Mesendoderm (in vitro differentiated cells): ENCODE measurements around the gene TEKT2.
A peak's percentile ranks its signal among the peaks of the same experiment; 100 is the strongest.

Source experiments
- DNase-seq: peaks from one replicate; pipeline ENCODE4 v3.0.0; 2013
- H2AK5ac ChIP-seq: 2 replicates; pipeline ENCODE4 v1.6.1; 2013; ENCODE audit warnings: low read length, inconsistent platforms
- H2BK120ac ChIP-seq: 2 replicates; pipeline ENCODE4 v1.6.1; 2013; ENCODE audit warnings: low read depth, mild to moderate bottlenecking, low read length, moderate library complexity, mixed read lengths
- H2BK15ac ChIP-seq: replicated peaks from 2 replicates; pipeline ENCODE4 v1.6.1; 2013; ENCODE audit warnings: low read depth, mild to moderate bottlenecking, moderate library complexity
- H2BK5ac ChIP-seq: 2 replicates; pipeline ENCODE4 v1.6.1; 2013; ENCODE audit warnings: low read length, inconsistent platforms
- H3K18ac ChIP-seq: 2 replicates; pipeline ENCODE4 v1.6.1; 2013; ENCODE audit warnings: mild to moderate bottlenecking, low read length, mixed read lengths
- H3K23ac ChIP-seq: one replicate; pipeline ENCODE4 v1.6.1; 2013; ENCODE audit warnings: low read length
- H3K27ac ChIP-seq: 2 replicates; pipeline ENCODE4 v1.5.1; 2013; ENCODE audit warnings: low read depth, mild to moderate bottlenecking, inconsistent platforms, low read length, moderate library complexity
- H3K27me3 ChIP-seq: 2 replicates; pipeline ENCODE4 v1.6.1; 2013; ENCODE audit warnings: low read length, control low read depth, mild to moderate bottlenecking, inconsistent platforms; ENCODE audit not compliant: insufficient read depth, poor library complexity
- H3K36me3 ChIP-seq: 2 replicates; pipeline ENCODE4 v1.6.1; 2013; ENCODE audit warnings: low read length, inconsistent platforms; ENCODE audit not compliant: control insufficient read depth, insufficient read depth
- H3K4ac ChIP-seq: one replicate; pipeline ENCODE4 v1.6.1; 2013; ENCODE audit warnings: low read depth, mild to moderate bottlenecking, low read length, moderate library complexity
- H3K4me1 ChIP-seq: 2 replicates; pipeline ENCODE4 v1.6.1; 2013; ENCODE audit warnings: low read depth, low read length, inconsistent platforms; ENCODE audit not compliant: control insufficient read depth
- H3K4me2 ChIP-seq: 2 replicates; pipeline ENCODE4 v1.6.1; 2013; ENCODE audit warnings: low read length
- H3K4me3 ChIP-seq: 2 replicates; pipeline ENCODE4 v1.5.1; 2013; ENCODE audit warnings: mild to moderate bottlenecking, low read length
- H3K56ac ChIP-seq: one replicate; pipeline ENCODE4 v1.6.1; 2013; ENCODE audit warnings: low read length
- H3K79me1 ChIP-seq: 2 replicates; pipeline ENCODE4 v1.6.1; 2013; ENCODE audit warnings: low read length, inconsistent platforms
- H3K79me2 ChIP-seq: 2 replicates; pipeline ENCODE4 v1.6.1; 2013; ENCODE audit warnings: mild to moderate bottlenecking, low read length; ENCODE audit not compliant: control insufficient read depth, insufficient read depth
- H3K9ac ChIP-seq: 2 replicates; pipeline ENCODE4 v1.6.1; 2013; ENCODE audit warnings: low read length, inconsistent platforms
- H4K5ac ChIP-seq: one replicate; pipeline ENCODE4 v1.6.1; 2013; ENCODE audit warnings: low read length
- H4K8ac ChIP-seq: one replicate; pipeline ENCODE4 v1.6.1; 2013; ENCODE audit warnings: low read depth, mild to moderate bottlenecking, control low read depth, low read length, moderate library complexity
- whole genome bisulfite sequencing: extraction: QIAGEN DNeasy Blood & Tissue Kit; methylation state at CpG from one replicate; pipeline ENCODE4 v1.1.7; 2013; ENCODE audit warnings: low lambda C conversion rate, missing lambda C conversion rate; ENCODE audit not compliant: insufficient coverage; ENCODE audit errors: extremely low coverage; 5-methylcytosine and 5-hydroxymethylcytosine counted together

TEKT2 gene

GRCh38 chr1:36055706-36056105 lies 28.2 kb upstream of the TEKT2 start:
- H3K9ac ChIP-seq = no peak overlapping the region
- WGBS = no CpG with 5 or more reads among the region's 5 CpGs
- H3K18ac ChIP-seq = no peak overlapping the region

GRCh38 chr1:36062315-36062714 lies 21.6 kb upstream of the TEKT2 start:
- Histone ChIP-seq H4K8ac (no peak overlapping the region), H3K23ac (no peak overlapping the region), H2BK120ac (no peak overlapping the region), H2BK5ac (no peak overlapping the region), H3K4ac (no peak overlapping the region), H3K4me2 (no peak overlapping the region), H2AK5ac (no peak overlapping the region), H3K56ac (no peak overlapping the region), H2BK15ac (no peak overlapping the region), H3K9ac (no peak overlapping the region), H3K79me2 (no peaks in the 10 kb centered on the region), H3K27ac (no peak overlapping the region), H4K5ac (no peak overlapping the region), H3K36me3 (no peaks in the 10 kb centered on the region), H3K4me1 (no peaks in the 10 kb centered on the region), H3K18ac (no peak overlapping the region), H3K79me1 (no peaks in the 10 kb centered on the region), H3K4me3 (no peak overlapping the region), H3K27me3 (no peaks in the 10 kb centered on the region)
- DNase-seq = no peak
- WGBS = no CpG with 5 or more reads among the region's 1 CpG

More at GRCh38 chr1:36055706-36056105, 28.2 kb upstream of the TEKT2 start:
- Histone ChIP-seq H3K56ac (no peak overlapping the region), H3K4me2 (no peak overlapping the region), H3K79me2 (no peaks in the 10 kb centered on the region), H3K36me3 (no peaks in the 10 kb centered on the region), H4K8ac (no peak overlapping the region), H2BK120ac (no peak overlapping the region), H3K79me1 (no peaks in the 10 kb centered on the region), H2BK15ac (no peak overlapping the region), H3K27ac (no peak overlapping the region), H2AK5ac (no peak overlapping the region), H3K4ac (no peak overlapping the region), H3K27me3 (no peaks in the 10 kb centered on the region), H3K4me3 (no peak overlapping the region), H3K23ac (no peak overlapping the region), H2BK5ac (no peak overlapping the region), H4K5ac (no peak overlapping the region), H3K4me1 (no peaks in the 10 kb centered on the region)
- no peak for DNase-seq

- no peak overlapping the region for H3K4ac ChIP-seq
- DNase-seq = no peak
- H3K79me2 ChIP-seq = no peaks in the 10 kb centered on the region
- H3K23ac ChIP-seq = no peak overlapping the region
- no peak overlapping the region for H3K18ac ChIP-seq
- no peak overlapping the region for H2BK15ac ChIP-seq
- no peaks in the 10 kb centered on the region for H3K27me3 ChIP-seq
- no peaks in the 10 kb centered on the region for H3K4me1 ChIP-seq
- no peak overlapping the region for H3K9ac ChIP-seq
- no peak overlapping the region for H4K5ac ChIP-seq
- no peaks in the 10 kb centered on the region for H3K36me3 ChIP-seq
- H3K4me2 ChIP-seq = no peak overlapping the region
- no peak overlapping the region for H2BK5ac ChIP-seq
- no peak overlapping the region for H2AK5ac ChIP-seq
- H3K4me3 ChIP-seq = no peak overlapping the region
- no peak overlapping the region for H3K27ac ChIP-seq
- H3K56ac ChIP-seq = no peak overlapping the region
- no peak overlapping the region for H2BK120ac ChIP-seq
- no peak overlapping the region for H4K8ac ChIP-seq
- H3K79me1 ChIP-seq = no peaks in the 10 kb centered on the region
Observed at GRCh38 chr1:36067871-36068270, 16.0 kb upstream of the TEKT2 start.

GRCh38 chr1:36068866-36069265 lies 15.0 kb upstream of the TEKT2 start:
- no peak overlapping the region for H3K23ac ChIP-seq
- no peak overlapping the region for H3K4me3 ChIP-seq
- no peak overlapping the region for H4K8ac ChIP-seq
- peak; percentile 87 for DNase-seq
- H3K27me3 ChIP-seq = no peaks in the 10 kb centered on the region
- no peak overlapping the region for H3K27ac ChIP-seq
- H3K36me3 ChIP-seq = no peaks in the 10 kb centered on the region
- H3K9ac ChIP-seq = no peak overlapping the region
- no peak overlapping the region for H2BK5ac ChIP-seq
- H3K56ac ChIP-seq = no peak overlapping the region
- H3K4ac ChIP-seq = no peak overlapping the region
- no peak overlapping the region for H4K5ac ChIP-seq
- no peak overlapping the region for H2AK5ac ChIP-seq
- no peak overlapping the region for H3K18ac ChIP-seq
- H3K79me2 ChIP-seq = no peaks in the 10 kb centered on the region
- no peaks in the 10 kb centered on the region for H3K4me1 ChIP-seq
- H3K79me1 ChIP-seq = no peaks in the 10 kb centered on the region
- no peak overlapping the region for H3K4me2 ChIP-seq
- no peak overlapping the region for H2BK15ac ChIP-seq
- no CpG with 5 or more reads among the region's 2 CpGs for WGBS
- H2BK120ac ChIP-seq = no peak overlapping the region

GRCh38 chr1:36070349-36070748 lies 13.5 kb upstream of the TEKT2 start:
- Histone ChIP-seq H3K4me3 (no peak overlapping the region), H3K56ac (no peak overlapping the region), H3K27me3 (no peaks in the 10 kb centered on the region)

GRCh38 chr1:36076979-36077573 lies 6.8 kb upstream of the TEKT2 start:
- no peaks in the 10 kb centered on the region for H3K79me1 ChIP-seq
- H3K18ac ChIP-seq = no peak overlapping the region
- no peaks in the 10 kb centered on the region for H3K36me3 ChIP-seq
- no peak overlapping the region for H4K5ac ChIP-seq
- no peaks in the 10 kb centered on the region for H3K4me1 ChIP-seq
- no peaks in the 10 kb centered on the region for H3K27me3 ChIP-seq
- H3K4ac ChIP-seq = no peak overlapping the region
- no peak overlapping the region for H3K9ac ChIP-seq
- no peak overlapping the region for H3K4me2 ChIP-seq
- no peaks in the 10 kb centered on the region for H3K79me2 ChIP-seq
- no peak overlapping the region for H3K4me3 ChIP-seq
- no peak overlapping the region for H2BK5ac ChIP-seq
- no peak for DNase-seq
- no peak overlapping the region for H3K27ac ChIP-seq
- no peak overlapping the region for H2BK15ac ChIP-seq
- no peak overlapping the region for H4K8ac ChIP-seq
- no peak overlapping the region for H2BK120ac ChIP-seq
- no CpG with 5 or more reads among the region's 4 CpGs for WGBS
- H2AK5ac ChIP-seq = no peak overlapping the region
- H3K56ac ChIP-seq = no peak overlapping the region
- no peak overlapping the region for H3K23ac ChIP-seq

More at GRCh38 chr1:36070349-36070748, 13.5 kb upstream of the TEKT2 start:
- no peak overlapping the region for H2AK5ac ChIP-seq
- H3K18ac ChIP-seq = no peak overlapping the region
- H3K4ac ChIP-seq = no peak overlapping the region
- no peaks in the 10 kb centered on the region for H3K79me2 ChIP-seq
- no peak overlapping the region for H2BK5ac ChIP-seq
- H2BK15ac ChIP-seq = no peak overlapping the region
- WGBS = no CpG with 5 or more reads among the region's 2 CpGs
- no peak overlapping the region for H3K27ac ChIP-seq
- no peaks in the 10 kb centered on the region for H3K36me3 ChIP-seq
- no peak for DNase-seq
- H3K4me2 ChIP-seq = no peak overlapping the region
- no peak overlapping the region for H4K8ac ChIP-seq
- no peaks in the 10 kb centered on the region for H3K79me1 ChIP-seq
- no peak overlapping the region for H2BK120ac ChIP-seq
- H3K4me1 ChIP-seq = no peaks in the 10 kb centered on the region
- no peak overlapping the region for H4K5ac ChIP-seq
- no peak overlapping the region for H3K9ac ChIP-seq
- no peak overlapping the region for H3K23ac ChIP-seq
